GM18861 (cell line): ENCODE measurements around the gene NPIPA3.
"Not testable (repeated sequence)": the region's sequence is repeated elsewhere in the genome, so short reads cannot be mapped to it uniquely, and the experiment has no call there.

Experiments used
- ATAC-seq: cut with Tn5 transposase; IDR thresholded peaks from one replicate; pipeline ENCODE4 v1.9.1; 2021; ENCODE audit not compliant: unreplicated experiment

The NPIPA3 gene

GRCh38 chr16:14742273-14743128 lies 39.3 kb downstream of the NPIPA3 start, which contains the start of gene NPIPA2:
TSS of gene NPIPA2 (plus strand) at chr16:14742533. CDS start at chr16:14748066, 5,533 bp downstream.
- peak; percentile 99 for ATAC-seq

GRCh38 chr16:14773654-14774053 lies 70.4 kb downstream of the NPIPA3 start:
- not testable (repeated sequence) for ATAC-seq

- not testable (repeated sequence) for ATAC-seq
Observed at GRCh38 chr16:14775624-14776023, 72.4 kb downstream of the NPIPA3 start.
